Endothelial cell of umbilical vein (primary cell): ENCODE data around the gene KDM4D. TPM values are rescaled to one million over a fixed set of nuclear protein-coding genes. Genes with fewer than 3 reads are reported as not detected.

Experiments
- BruUV-seq: library from RNA; stranded (reverse); fragments of 400-500 nt; replicated peaks from 2 replicates; lab custom pipeline; 2021; lab: Mats Ljungman, UMichigan
- CTCF ChIA-PET: fragments of 300-600, 350-600 bp; sonication (Branson Sonifier 250); formaldehyde crosslinking; loops from one replicate; lab custom pipeline; 2021; ENCODE audit warnings: antibody characterized with exemption, inconsistent platforms; lab: Charles Lee
- POLR2A ChIA-PET: fragments of 300-600, 350-600 bp; sonication (Branson Sonifier 250); formaldehyde crosslinking; loops from one replicate; lab custom pipeline; 2021; ENCODE audit warnings: antibody characterized with exemption, inconsistent platforms; lab: Charles Lee
- DNase-seq: peaks from one replicate; pipeline ENCODE4 v3.0.0-alpha.2; 2011; ENCODE audit warnings: low read depth, low spot score
- FAIRE-seq: peaks from 2 replicates; lab custom pipeline; 2011; peaks lifted over from hg19 to GRCh38; lab: Jason Lieb, UNC
- H2AFZ ChIP-seq: 2 replicates; pipeline ENCODE4 v1.6.0; 2012; ENCODE audit warnings: low read depth, low read length, control low read depth, inconsistent platforms
- H3K27ac ChIP-seq: 2 replicates; pipeline ENCODE4 v1.5.1; 2011; ENCODE audit warnings: low read depth, mild to moderate bottlenecking, control low read depth, low read length, moderate library complexity; ENCODE audit not compliant: insufficient read depth
- H3K27me3 ChIP-seq, 2 experiments: 2 replicates each; pipeline versions ENCODE4 v1.6.0 to v1.6.1; 2011; ENCODE audit warnings: low read length in 2 of 2, mixed read lengths in 1 of 2; ENCODE audit not compliant: control insufficient read depth in 2 of 2, insufficient read depth in 2 of 2
- H3K36me3 ChIP-seq, 2 experiments: 2 replicates in 1 of 2; 3 replicates in 1 of 2; pipeline ENCODE4 v1.5.1; 2011; ENCODE audit warnings: low read length in 2 of 2, mild to moderate bottlenecking in 1 of 2, moderate library complexity in 1 of 2; ENCODE audit not compliant: control insufficient read depth in 2 of 2, insufficient read depth in 2 of 2; ENCODE audit errors: extremely low read depth in 1 of 2
- H3K4me1 ChIP-seq: 3 replicates; pipeline ENCODE4 v1.5.1; 2011; ENCODE audit warnings: mild to moderate bottlenecking, low read length; ENCODE audit not compliant: control insufficient read depth, insufficient read depth; ENCODE audit errors: extremely low read depth
- H3K4me2 ChIP-seq: 2 replicates; pipeline ENCODE4 v1.6.1; 2011; ENCODE audit warnings: low read length, control low read depth, mixed read lengths; ENCODE audit not compliant: insufficient read depth
- H3K4me3 ChIP-seq, 3 experiments: fragments of 200-600 bp in 1 of 3; sonication (generic), shearing (Covaris generic) in 1 of 3; replicated peaks in 1 of 3; 2 replicates each; pipeline ENCODE4 v1.5.1; 2011 to 2016; ENCODE audit warnings: control low read depth in 3 of 3, low read length in 3 of 3, mild to moderate bottlenecking in 2 of 3, inconsistent platforms in 1 of 3, low read depth in 1 of 3, moderate library complexity in 1 of 3; ENCODE audit not compliant: insufficient read depth in 1 of 3
- H3K79me2 ChIP-seq: 2 replicates; pipeline ENCODE4 v1.6.0; 2012; ENCODE audit warnings: low read length, inconsistent platforms; ENCODE audit not compliant: control insufficient read depth, insufficient read depth
- H3K9ac ChIP-seq: replicated peaks from 2 replicates; pipeline ENCODE3; 2011; ENCODE audit warnings: low read length, control low read depth; ENCODE audit not compliant: insufficient read depth; ENCODE audit errors: extremely low read depth
- H3K9me1 ChIP-seq: replicated peaks from 3 replicates; pipeline ENCODE4 v1.6.0; 2011; ENCODE audit warnings: mild to moderate bottlenecking, low read length; ENCODE audit not compliant: control insufficient read depth, insufficient read depth; ENCODE audit errors: extremely low read depth
- H3K9me3 ChIP-seq: replicated peaks from 2 replicates; pipeline ENCODE4 v1.5.1; 2012; ENCODE audit warnings: low read length, inconsistent platforms; ENCODE audit not compliant: control insufficient read depth, insufficient read depth
- H4K20me1 ChIP-seq: replicated peaks from 2 replicates; pipeline ENCODE3; 2011; ENCODE audit warnings: mild to moderate bottlenecking, low read length; ENCODE audit not compliant: control insufficient read depth, insufficient read depth; ENCODE audit errors: extremely low read depth
- CTCF ChIP-seq, 2 donors: IDR thresholded peaks; 1 replicate in 1 of 2; 2 replicates in 1 of 2; pipeline ENCODE4 v1.5.1; 2011; ENCODE audit warnings: low read length in 2 of 2, mild to moderate bottlenecking in 2 of 2, moderate library complexity in 2 of 2, control low read depth in 1 of 2, inconsistent platforms in 1 of 2, low read depth in 1 of 2; ENCODE audit not compliant: insufficient read depth in 1 of 2; ENCODE audit errors: extremely low read depth in 1 of 2
- EZH2 ChIP-seq: IDR thresholded peaks from 2 replicates; pipeline ENCODE4 v1.6.1; 2012; ENCODE audit warnings: borderline replicate concordance, low read depth, mild to moderate bottlenecking, moderate library complexity, low read length, inconsistent platforms; ENCODE audit not compliant: severe bottlenecking
- FOS ChIP-seq: IDR thresholded peaks from 2 replicates; pipeline ENCODE4 v1.6.1; 2011; ENCODE audit warnings: mild to moderate bottlenecking, low read length, moderate library complexity, borderline replicate concordance; ENCODE audit not compliant: insufficient read depth
- GATA2 ChIP-seq: IDR thresholded peaks from 2 replicates; pipeline ENCODE4 v1.7.0; 2011; ENCODE audit warnings: low read depth, mild to moderate bottlenecking, moderate library complexity, mixed read lengths, low read length; ENCODE audit not compliant: insufficient read length, insufficient read depth
- JUN ChIP-seq: IDR thresholded peaks from 2 replicates; pipeline ENCODE4 v1.6.1; 2011; ENCODE audit warnings: borderline replicate concordance, low read depth; ENCODE audit not compliant: insufficient read length, insufficient read depth
- MAX ChIP-seq: IDR thresholded peaks from 2 replicates; pipeline ENCODE4 v1.6.1; 2011; ENCODE audit not compliant: insufficient read depth, insufficient read length
- MYC ChIP-seq: IDR thresholded peaks from one replicate; pipeline ENCODE4 v1.6.1; 2011; ENCODE audit warnings: mild to moderate bottlenecking, low read depth, low read length
- POLR2A ChIP-seq: IDR thresholded peaks from 2 replicates; pipeline ENCODE4 v1.6.1; 2012; ENCODE audit warnings: low read depth, mild to moderate bottlenecking, control low read depth, low read length
- POLR2AphosphoS5 ChIP-seq: IDR thresholded peaks from 2 replicates; pipeline ENCODE4 v1.6.1; 2012; ENCODE audit warnings: low read depth, mild to moderate bottlenecking, control low read depth, low read length, moderate library complexity; ENCODE audit not compliant: insufficient read depth
- dilution Hi-C: fragments of 300-500 bp; cut with MboI; formaldehyde crosslinking; loops from one replicate; pipeline ENCODE4 v1.15.0; 2019; ENCODE audit warnings: low sequenced_read_pairs; ENCODE audit not compliant: extremely low pct_ligation_motif_present
- intact Hi-C: fragments of 100-400 bp; cut with micrococcal nuclease; formaldehyde crosslinking; loops from one replicate; pipeline ENCODE4 v1.10.0; 2022
- polyA plus RNA-seq, 4 experiments: library from polyadenylated mRNA; depleted of rRNA in 3 of 4; stranded (reverse) in 3 of 4; unstranded in 1 of 4; fragments of >200 nt; gene quantifications; 2 replicates each; pipeline versions ENCODE4 v1.2.1 to v1.2.3, GENCODE V29; 2011 to 2012; ENCODE audit warnings: missing spikeins in 1 of 4
- total RNA-seq: library from RNA; stranded (reverse); gene quantifications from 2 replicates; pipeline ENCODE4 v1.2.3, GENCODE V29; 2021

The KDM4D gene
- total and polyA plus RNA-seq, 2 donors (not counting 3 experiments of a cell fraction or from before 2014, with no cell fraction given): 1.0 to 1.3 TPM

GRCh38 chr11:94975599-94975998, 2.1 kb downstream of the KDM4D start:
- TF ChIP-seq CTCF (IDR thresholded peaks at IDR 0.05; ENCODE audit: extremely low read depth in 1 of 2, insufficient read depth in 1 of 2, low read depth in 1 of 2, low read length in 2 of 2): no peak
- no peak for TF ChIP-seq MAX
- TF ChIP-seq POLR2A: no peak
- no peak for TF ChIP-seq MYC
- TF ChIP-seq EZH2: no peak
- no peak for TF ChIP-seq POLR2AphosphoS5
- no peak for TF ChIP-seq JUN
- no peak for TF ChIP-seq GATA2
- TF ChIP-seq FOS: no peak
- Histone ChIP-seq H3K9ac (no peak overlapping the region), H3K4me1 (peaks cover 9% of the 10 kb centered on the region), H3K36me3 (peaks cover 3 to 8% of the 10 kb centered on the region in 2 experiments), H3K79me2 (peaks cover 20% of the 10 kb centered on the region), H2AFZ (no peak overlapping the region), H3K4me3 (no peak overlapping the region), H3K9me1 (no peaks in the 10 kb centered on the region), H3K9me3 (no peaks in the 10 kb centered on the region), H3K4me2 (no peak overlapping the region), H4K20me1 (no peaks in the 10 kb centered on the region), H3K27me3 (no peaks in the 10 kb centered on the region), H3K27ac (no peak overlapping the region)
- dilution Hi-C loops: no loop called here
- no TSS peak for BruUV-seq
- ChIA-PET POLR2A (no interaction called here), CTCF (interaction anchor here (1.0 kb wide), 1 partner anchor 730 kb away, joined by 4 read pairs; no protein-coding TSS in a partner anchor)
- DNase-seq: no peak
- intact Hi-C loops: no loop called here
- FAIRE-seq: no peak
